GM18499 (cell line): ENCODE results near the gene CRTC3.
"Not testable (repeated sequence)": the region's sequence is repeated elsewhere in the genome, so short reads cannot be mapped to it uniquely, and the experiment has no call there.

Experiments used
- ATAC-seq: cut with Tn5 transposase; IDR thresholded peaks from one replicate; pipeline ENCODE4 v1.9.1; 2021; ENCODE audit warnings: moderate number of reproducible peaks; ENCODE audit not compliant: insufficient read depth, unreplicated experiment

CRTC3 gene

DNA sequence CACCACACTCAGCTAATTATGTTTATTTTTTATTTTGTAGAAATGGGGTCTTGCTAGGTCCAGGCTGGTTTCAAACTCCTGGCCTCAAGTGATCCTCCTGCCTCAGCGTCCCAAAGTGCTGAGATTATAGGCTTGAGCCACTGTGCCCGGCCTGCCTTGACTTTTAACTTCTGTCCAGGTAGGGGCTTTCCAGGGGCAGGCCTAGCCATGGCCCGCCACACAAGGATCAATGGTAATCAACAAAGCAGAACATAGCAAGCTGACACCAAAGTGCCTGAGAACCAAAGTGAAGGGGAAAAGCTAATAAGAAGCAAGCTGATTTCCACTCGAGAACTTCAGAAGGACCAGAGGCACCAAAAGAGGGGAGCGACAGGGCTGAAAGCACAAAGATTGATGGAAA is 9.4 kb upstream of the CRTC3 start:
- ATAC-seq, result no peak

DNA sequence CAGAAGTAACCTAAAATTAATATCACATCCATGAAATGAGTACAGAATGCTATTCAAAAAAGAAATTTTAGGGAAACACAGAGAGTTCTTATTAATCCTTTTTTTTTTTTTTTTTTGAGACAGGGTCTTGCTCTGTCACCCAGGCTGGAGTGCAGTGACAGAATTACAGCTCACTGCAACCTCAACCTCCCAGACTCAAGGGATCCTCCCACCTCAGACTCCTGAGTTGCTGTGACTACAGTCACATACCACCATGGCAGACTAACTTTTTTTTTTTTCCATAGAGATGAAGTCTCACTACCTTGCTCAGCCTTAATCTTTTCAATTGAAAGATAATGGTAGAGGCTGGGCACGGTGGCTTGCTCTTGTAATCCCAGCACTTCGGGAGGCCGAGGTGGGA is 6.3 kb upstream of the CRTC3 start:
- ATAC-seq, result no peak

DNA sequence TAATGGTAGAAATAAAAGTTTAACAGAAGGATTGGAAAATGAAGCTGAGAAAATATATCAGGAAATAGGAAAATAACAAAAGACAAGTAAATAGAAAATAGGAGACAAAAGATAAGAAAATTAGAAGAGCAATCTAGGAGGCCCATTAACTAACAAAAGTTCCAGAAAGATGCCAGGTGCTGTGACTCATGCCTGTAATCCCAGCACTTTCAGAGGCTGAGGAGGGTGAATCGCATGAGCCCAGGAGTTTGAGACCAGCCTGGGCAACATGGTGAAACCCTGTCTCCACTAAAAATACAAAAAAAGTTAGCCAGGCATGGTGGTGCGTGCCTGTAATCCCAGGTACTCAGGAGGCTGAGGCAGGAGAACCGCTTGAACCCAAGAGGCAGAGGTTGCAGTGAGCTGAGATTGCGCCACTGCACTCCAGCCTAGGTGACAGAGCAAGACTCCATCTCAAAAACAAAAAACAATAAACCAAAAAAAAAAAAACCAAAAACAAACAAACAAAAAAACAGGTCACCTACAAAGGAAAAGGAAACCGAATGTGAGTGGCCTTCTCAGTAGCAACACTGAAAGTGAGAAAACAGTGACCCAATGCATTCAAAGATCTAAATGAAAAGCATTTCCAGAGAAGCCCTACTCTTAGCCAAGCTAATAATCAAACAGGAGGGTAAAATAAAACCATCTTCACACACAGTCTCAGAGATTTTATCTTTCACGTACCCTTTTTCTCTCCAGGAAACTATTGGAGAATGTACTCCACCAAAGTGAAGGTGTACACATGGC is 5.5 kb upstream of the CRTC3 start:
- ATAC-seq, result not testable (repeated sequence)

DNA sequence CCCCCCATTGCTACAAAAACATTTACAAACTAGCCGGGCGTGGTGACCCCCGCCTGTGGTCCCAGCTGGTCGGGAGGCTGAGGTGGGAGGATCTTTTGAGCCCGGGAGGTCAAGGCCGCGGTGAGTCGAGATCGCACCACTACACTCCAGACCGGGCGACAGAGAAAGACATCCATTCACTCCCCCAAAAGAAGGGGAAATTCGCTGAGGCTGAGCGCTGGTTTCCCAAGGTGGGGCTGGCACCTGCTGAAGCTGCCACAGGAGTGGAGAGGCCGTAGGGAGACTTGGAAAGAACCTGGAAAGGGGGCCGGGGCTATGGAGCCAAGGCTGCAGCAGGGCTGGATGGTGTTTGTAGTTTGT is 732 bp upstream of the CRTC3 start:
- no peak for ATAC-seq

DNA sequence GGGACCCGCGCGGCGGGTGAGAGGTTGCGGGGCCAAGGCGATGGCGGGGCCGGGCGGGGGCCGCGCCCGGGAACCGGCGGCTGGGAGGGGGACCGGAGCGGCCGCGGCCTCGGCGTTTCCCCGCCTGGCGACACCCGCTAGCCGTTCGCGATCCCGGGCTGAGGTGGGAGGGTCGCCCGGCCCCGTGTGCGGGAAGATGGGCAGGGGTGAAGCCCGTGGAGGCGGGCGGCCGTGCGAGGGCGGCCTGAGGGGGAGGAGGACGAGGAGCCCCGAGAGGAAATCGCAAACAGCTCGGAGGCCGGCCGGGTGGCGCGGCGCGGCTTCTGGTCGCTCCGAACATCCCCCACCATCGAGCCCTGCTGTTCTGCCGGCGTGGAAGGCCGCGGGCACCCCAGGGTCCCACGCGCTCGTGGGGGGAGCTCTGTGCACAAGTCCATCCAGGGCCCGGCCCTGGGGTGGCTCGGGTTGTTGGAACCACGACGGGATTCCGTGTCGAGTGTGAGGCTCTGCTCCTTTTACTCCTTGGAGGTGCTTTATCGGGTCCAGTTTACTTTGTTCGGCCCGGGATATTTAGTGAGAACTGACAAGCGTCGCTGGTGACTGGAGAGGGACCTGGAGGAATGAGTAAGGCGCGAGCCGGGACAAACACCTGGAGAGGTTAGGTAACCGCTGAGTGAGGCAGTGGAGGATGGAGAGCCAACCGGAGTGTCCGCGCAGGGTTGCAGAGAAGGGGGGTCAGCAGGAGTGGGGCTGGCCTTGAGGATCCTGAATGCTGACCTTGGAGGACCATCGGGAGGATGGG is 728 bp downstream of the CRTC3 start:
- ATAC-seq, result no peak

DNA sequence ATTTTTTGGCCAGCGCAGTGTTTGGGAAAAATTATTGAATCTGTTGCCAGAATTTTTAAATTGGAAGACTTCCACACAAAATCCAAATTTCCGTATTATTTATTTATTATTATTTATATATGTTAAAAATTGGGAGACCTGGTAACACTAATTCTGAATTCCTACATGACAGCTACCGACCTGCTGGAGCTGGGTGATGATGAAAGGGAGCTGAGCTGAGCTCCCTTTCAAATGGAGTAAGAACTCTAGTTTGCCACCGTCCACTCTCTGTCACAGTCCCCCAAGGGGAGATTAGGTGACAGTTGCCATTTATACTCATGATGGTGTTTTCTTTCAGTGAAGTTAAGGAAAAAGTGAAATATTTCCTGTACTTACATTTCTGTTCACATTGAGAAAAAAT is 1.4 kb downstream of the CRTC3 start:
- ATAC-seq, result no peak

DNA sequence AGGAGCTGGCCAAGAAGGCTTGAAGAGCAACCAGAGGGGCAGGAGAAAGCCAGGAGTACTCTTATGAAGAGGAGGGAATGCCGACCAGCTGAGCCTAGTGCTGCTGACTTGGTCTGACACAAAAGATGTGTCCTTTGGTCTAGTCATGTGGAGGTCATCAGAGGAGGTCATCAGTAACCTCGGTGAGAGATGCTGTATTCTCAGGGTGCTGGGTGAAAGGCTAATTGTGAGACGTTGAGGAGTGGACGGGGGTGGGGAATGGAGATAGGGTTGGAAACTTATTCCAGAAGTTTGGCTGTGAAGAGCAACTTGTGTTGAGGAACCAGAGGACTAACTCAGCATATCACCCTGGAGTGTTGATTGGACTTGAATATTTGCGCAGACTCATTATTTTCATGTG is 5.5 kb downstream of the CRTC3 start:
- ATAC-seq, result no peak

DNA sequence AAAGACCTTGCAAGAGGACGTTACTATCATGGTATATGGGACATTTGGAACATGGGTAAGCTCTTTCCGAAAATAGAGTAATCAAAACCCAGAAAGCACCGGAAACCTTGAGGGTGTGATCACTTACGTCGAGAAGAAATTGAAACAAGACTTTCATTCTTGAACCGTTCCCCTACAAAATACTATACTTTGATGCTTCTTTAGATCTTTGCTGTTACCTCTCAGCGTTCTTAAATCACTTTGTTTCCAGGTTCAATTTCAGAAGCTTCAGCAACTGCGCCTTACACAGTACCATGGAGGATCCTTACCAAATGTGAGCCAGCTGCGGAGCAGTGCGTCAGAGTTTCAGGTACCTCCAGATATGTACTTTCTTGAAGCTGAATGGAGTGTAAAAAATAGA is 10.1 kb downstream of the CRTC3 start:
- ATAC-seq, result no peak

DNA sequence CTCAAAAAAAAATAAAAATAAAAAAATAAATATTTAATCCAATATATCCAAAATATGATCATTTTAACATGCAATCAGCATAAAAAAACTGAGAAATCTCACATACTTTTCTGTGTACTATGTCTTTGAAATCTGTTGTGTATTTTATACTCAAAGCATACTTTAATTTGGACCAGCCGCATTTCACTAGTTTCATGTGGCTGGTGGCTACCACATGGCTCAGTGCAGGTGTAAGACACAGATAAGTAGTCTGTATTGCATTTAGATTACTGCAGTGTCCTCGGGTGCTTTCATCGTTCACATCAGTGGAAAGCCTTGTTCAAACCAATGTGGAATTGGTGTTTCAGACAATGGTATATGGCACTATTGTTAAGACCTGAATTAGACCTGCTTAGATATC is 11.0 kb downstream of the CRTC3 start:
- ATAC-seq, result no peak

DNA sequence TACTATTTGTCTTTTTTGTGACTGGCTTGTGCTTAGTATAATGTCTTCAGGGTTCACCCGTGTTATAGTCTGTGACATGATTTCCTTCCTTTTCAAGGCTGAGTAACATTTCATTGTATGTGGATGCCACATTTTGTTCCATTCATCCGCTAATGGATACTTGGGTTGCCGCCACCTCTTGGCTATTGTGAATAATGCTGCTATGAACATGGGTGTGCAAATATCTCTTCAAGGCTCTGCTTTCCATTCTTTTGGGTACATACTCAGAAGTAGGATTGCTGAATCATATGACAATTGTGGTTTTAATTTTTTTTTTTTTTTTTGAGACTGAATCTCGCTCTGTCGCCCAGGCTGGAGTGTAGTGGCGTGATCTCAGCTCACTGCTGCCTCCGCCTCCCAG is 15.4 kb downstream of the CRTC3 start:
- no peak for ATAC-seq

DNA sequence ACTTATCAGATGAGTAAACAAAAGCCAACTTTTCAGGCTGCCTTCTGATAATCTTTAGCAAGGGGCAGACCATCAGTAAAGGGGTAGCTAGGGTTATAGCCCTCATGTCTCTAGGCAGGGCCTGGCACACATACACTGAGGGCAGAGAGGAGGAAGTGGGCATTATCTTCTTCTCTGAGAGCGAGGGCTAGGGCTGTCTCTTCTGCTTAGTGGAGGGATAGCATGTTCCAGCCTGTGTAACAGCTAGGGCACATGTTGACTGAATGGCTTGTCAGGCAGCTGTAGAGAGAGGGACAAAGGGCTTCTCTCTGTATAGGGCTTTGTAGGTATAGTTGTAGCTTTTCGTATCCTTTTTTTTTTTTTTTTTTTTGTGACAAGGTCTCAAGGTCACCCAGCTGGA is 17.8 kb downstream of the CRTC3 start:
- no peak for ATAC-seq

DNA sequence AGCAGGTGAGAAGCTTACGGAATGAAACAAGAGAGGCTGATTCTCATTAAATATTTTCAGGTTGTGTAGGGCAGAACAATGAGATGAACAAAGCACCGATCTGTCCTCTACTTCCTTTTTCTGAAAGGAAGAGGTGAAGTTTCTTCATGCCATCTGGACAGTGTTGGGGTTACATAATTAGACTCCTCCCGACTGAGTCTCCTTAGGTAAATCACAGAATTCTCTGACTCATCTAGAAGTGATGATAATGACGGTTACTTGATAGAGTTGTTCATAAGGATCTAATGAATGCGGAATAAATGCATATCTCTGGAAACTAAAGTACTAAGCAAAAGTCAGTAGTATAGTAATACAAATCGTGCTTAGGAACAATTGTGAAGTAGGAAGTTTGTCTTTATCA is 21.2 kb downstream of the CRTC3 start:
- ATAC-seq, result no peak

DNA sequence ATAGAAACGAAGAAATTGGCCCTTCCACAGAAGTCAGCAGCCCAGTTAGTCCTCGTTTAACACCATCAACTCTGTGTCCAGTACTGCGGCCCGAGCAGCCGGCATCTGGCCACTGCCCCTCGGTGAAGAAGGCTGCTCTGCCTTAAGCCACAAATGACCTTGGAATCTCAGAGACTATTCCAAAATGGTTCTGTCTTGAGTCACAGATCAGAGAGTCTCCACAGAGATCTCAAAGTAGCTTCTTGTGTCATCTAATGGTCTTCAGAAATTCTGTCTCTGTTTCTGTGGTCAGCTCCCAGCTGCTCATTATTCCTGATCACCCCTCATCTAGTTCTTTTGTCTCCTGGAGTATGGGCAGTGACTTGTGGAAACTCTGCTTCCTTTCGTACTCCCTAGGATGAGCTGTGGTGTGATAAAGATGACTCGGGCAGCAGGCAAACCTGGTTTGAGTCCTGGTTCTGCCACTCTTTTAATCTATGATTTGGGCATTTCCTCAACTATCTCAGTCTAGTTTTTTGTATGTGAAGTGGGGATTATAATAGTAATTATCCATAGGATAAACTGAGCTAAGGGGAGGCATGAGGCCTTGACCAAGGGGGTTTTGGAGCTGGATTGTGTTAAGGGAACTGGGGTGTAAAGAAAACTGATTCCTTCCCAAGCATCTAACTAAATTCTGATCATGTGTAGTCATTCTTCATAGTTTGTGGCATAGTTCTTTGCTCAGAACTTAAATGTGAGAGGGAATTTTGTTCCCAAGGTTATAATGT is 22.6 kb downstream of the CRTC3 start:
- no peak for ATAC-seq

DNA sequence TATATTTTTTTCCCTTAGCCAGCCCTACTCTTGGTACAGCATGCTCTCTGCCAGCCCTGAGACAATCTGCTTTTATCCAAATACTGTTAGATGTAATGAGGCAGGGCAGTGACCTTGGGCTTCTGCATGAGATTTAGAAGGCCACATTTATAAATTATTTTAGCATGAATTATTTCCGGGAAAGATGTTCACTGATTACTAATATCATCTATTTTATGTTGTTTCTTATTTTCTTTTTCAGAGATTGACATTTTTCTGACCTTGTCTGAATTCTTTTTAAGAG is 23.1 kb downstream of the CRTC3 start:
- no peak for ATAC-seq

DNA sequence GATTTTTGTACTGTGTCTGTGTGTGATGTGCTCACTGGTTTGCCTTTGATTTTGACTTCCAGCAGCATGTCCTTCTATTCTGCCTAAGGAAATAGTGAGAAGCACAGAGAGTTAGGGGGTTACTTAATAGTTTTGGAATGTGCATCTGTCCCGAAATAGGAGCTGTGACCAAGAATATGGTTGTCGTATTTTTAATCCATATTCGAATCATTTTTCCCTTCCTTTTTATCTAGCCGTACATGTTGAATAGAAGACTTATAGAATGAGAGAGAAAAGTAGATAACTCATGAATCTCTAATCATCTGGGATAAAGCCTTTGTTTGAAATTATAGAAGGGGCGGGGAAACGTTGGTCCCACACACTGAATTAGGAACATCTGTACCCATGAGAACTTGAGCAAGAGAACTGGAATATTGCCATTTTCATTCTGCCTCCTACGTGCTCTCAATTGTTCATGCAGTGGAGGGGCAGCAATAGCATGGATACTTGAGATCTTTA is 23.6 kb downstream of the CRTC3 start:
- no peak for ATAC-seq

DNA sequence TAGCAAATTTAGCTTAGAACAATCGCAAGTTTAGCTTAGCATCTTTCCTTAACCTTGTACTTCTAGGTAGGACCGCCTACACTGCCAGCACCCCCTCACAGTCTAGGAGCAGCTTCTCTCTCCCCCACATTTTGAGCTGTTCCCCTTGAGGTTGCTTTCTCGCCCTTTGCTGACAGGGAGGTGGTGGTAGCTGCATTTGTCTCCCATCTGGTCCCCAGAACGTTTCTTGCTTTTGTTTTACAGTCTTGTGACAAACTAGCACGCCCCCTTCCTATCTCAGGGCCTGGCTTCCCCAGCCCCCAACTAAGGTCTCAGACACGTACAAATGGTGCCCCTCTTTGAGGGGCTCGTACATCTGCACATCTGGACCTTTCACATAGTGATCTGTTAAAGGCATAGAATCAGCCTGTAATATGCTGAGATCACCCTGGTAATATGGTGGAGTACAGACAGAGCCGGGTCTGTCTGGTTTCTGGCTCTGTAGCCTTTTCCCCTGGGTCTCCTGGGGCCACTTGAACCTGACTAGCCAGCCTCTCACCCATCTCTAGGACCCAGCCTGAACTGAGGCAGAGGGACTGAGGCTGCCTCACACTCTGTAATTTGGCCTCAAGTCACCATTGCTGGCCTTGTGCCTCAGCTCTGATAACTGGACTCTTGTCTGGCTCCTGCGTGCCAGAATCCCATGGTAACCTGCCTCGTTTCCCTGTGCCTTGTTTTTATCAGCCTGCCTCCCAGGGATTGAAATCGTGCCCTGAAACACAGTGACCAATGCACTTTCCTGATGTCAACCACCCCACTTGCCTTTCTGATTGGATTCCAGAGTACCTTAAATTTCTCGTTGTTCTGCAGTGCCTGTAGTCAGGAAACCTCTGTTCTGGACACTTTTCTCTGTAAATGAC is 27.7 kb downstream of the CRTC3 start:
- no peak for ATAC-seq

DNA sequence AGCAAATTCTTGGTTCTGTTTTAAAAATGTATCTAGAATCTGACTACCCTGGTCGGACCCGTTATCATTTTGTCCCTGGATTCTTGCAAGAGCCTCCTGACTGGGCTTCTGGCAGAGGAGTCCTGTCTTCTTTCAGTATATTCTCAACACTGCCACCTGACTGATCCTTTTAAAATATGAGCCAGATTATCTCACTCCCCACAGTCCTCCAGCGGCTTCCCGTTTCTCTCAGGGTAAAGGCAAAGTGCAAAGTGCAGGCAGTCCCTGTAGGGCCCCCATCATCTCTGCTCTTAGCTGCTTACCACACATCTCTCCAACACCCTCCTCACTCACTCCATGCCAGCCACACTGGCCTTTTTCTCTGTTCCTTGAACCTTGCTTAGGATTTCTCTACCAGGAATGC is 28.4 kb downstream of the CRTC3 start:
- no peak for ATAC-seq

DNA sequence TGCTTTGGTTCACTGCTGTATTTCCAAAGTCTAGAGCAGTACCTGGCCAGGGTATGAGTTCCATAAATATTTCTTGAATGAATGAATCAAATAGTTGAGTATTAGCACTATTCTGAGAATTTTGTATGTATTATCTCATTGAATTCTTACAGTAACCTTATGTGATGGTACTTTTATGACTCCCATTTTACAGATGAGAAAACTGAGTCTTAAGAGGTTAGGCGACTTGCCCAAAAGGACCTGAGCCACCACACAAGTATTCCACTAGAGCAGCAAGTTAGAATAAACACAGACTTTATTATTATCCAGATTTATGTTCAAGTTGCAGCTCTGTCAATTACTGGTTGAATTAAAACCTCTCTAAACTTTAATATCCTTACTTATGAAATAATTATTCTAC is 29.4 kb downstream of the CRTC3 start:
- ATAC-seq, result no peak

DNA sequence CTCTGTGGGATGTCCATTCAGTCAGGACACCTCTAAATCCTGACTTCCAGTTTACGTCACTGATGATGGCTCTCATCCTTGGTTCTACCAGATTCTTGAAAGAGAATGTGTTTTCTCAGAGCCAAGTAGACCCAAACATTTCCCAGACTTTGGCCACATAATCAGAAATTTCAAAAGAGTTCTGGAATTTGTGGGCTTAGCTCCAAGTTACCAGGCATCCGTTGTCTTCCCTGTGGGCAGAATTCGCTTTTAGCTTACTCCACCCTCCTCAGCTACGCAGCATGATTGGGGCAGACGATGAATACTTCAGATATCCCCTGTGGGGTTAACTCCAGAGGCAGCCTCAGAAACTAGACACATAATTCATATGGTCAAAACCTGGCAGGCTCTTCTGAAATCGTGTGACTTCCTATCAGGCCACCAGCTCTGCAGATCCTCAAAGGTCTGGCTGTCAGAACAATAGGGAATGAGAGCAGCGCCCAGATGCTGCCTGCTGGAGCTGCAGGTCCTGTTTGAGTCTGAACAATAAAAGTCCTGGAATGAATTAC is 30.6 kb downstream of the CRTC3 start:
- no peak for ATAC-seq
